GM18873 (cell line): ENCODE measurements around the gene NBPF20.
"Not testable (repeated sequence)": the region's sequence is repeated elsewhere in the genome, so short reads cannot be mapped to it uniquely, and the experiment has no call there.

Experiments used
- ATAC-seq: cut with Tn5 transposase; IDR thresholded peaks from one replicate; pipeline ENCODE4 v1.9.1; 2021; ENCODE audit warnings: mild to moderate bottlenecking, moderate library complexity, moderate number of reproducible peaks; ENCODE audit not compliant: unreplicated experiment, low FRiP score

NBPF20 gene

GRCh38 chr1:145429329-145429728 is 3.9 kb upstream of the NBPF20 start:
- ATAC-seq, result not testable (repeated sequence)

DNA sequence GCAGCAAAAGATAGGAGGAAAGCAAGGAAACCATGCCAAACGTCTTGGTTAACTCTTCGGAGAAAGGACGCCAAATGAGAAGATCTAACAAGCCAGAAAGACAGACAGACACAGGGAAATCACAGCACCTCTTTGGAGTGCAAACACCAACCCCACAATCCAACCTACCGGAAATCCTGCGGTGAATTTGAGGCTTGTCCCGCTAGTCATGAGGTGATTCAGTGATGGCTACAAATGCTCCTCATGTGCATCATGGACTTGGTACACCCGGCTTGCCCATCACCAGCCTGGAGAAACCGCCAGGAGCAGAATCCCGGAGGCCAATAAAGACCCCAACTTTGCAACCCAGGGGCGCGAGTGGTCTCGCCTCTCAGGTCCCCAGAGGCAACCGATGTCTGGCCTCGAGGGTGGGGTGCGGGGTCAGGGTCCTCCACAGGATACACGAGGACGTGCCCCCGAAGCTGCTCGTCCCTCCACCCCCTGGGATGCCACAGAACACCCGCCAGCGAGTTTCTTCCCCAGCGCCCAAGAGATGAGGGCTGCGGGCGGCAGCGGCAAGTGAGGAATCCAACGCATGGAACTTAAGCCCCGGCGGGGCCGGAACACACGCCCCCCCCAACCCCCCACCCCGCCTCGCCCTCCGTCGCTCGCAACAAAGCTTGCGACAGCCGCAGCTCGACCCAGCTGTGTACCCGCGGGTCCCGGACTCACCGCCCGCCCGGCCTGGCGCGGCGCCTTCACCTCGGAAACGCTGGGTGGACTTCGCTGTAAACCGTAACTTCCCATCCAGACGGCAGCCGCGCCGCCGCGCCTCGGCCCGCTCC is 579 bp downstream of the NBPF20 start:
- peak; percentile 47 for ATAC-seq

DNA sequence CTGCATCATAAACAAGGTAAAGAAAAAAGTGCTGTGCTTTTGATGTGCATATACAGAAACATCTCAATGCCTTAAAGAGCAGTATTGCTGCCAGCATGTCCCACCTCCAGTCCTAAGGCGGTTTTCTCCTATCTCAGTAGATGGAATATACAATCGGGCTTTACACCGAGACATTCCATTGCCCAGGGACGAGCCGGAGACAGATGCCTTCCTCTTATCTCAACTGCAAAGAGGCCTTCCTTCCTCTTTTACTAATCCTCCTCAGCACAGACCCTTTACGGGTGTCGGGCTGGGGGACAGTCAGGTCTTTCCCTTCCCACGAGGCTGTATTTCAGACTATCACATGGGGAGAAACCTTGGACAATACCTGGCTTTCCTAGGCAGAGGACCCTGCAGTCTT is 10.3 kb downstream of the NBPF20 start:
- ATAC-seq, result not testable (repeated sequence)

GRCh38 chr1:145407266-145407665 is 18.1 kb downstream of the NBPF20 start:
- ATAC-seq, result not testable (repeated sequence)

GRCh38 chr1:145404949-145405348 is 20.5 kb downstream of the NBPF20 start:
- not testable (repeated sequence) for ATAC-seq

DNA sequence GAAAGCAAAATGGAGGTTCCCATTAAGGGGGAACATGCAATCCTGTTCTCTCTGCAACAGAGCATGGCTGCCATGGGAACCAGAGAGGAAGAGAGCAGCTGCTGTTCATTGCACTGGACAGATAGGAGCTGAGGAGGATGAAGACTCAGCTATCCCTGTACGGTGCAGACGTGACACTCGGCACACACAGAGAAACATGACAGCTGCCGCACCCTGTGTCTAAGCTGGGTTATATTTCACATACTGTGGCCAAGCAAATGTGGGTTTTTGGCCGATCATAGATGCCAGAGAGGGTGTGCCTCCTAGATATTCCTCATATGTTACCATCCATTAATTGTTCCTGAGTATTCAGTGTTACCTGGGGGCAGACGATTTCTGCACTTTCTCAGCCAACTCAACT is 24.7 kb downstream of the NBPF20 start:
- not testable (repeated sequence) for ATAC-seq
